Measurements from ENCODE around the gene FAM114A1.
A peak's percentile ranks its signal among the peaks of the same experiment; 100 is the strongest.

Gene FAM114A1

GRCh38 chr4:38964942-38965775, 97.6 kb downstream of the FAM114A1 start:
- no peak for TF ChIP-seq CTCF (IDR thresholded peaks at IDR 0.05; ENCODE audit: insufficient read depth, low read length, missing control alignments)
- CTCF ChIA-PET: interaction anchor here (0.7 to 2.5 kb wide), 3 partner anchors 10 to 75 kb away, joined by 3 to 12 read pairs (median 3); no protein-coding TSS in a partner anchor
- POLR2A ChIA-PET: no interaction called here
- no peak overlapping the region for H3K4me3 ChIP-seq (ENCODE audit: low read depth, low read length)
- no peak for DNase-seq (ENCODE audit: low read depth, low spot score)

DNA sequence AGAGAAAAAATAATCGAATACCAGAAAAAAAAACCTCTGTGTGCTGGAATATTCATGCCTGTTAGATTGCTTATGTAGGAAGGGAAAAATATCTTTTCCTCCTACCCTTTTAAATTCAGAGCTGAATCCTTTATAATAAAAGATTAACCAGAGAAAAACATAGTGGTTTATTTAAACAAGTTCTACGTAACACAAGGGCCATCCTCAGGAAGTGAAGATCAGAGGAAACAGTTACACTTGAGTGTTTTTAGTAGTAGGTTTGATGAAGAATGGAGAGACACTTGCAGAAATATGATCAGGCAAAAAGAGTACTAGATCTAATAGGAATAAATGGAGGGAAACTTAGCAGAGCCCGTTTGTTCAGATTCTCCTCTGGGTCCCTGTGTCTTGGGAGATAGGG, 98.3 kb downstream of the FAM114A1 start:
- no peak overlapping the region for H3K4me3 ChIP-seq (ENCODE audit: low read depth, low read length)
- TF ChIP-seq CTCF (IDR thresholded peaks at IDR 0.05; ENCODE audit: insufficient read depth, low read length, missing control alignments): no peak
- POLR2A ChIA-PET: no interaction called here
- no peak for DNase-seq (ENCODE audit: low read depth, low spot score)
- CTCF ChIA-PET: interaction anchor here (0.6 to 2.5 kb wide), 3 partner anchors 13 to 74 kb away, joined by 3 to 12 read pairs (median 3); no protein-coding TSS in a partner anchor

DNA sequence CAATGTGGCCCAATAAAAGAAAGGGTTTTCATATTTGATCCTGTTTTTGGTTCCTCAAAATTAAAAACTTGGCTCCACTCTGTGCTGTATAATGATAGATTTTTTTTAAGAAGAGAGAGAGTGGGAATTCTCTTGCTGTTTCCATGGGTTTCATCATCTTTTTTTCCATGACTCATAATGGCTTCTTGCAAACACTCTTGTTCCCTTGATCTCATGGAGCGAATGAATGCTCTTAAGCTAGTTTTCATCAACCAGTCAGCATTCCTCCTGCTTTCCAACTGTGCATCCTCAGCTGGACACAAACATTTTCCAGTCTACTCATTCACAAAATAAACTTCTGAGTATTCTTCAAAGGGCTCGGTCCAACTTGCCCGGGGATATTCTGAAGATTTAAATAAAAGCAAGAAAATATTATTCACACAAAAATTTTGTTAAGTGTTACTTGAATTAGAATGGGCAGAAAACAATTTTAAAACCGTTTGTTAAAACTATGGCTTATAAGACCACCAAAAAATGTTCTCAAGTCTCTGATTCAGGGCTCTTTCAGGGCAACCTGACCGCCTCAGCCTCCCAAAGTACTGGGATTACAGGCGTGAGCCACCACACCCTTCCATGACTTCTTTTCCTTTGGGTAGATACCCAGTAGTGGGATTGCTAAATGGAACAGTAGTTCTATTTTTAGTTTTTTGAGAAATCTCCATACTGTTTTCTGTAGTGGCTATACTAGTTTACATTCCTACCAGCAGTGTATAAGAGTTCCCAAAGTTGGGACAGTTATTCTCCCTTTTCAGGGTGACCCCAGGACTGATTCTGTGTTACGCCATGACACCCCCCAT, 99.9 kb downstream of the FAM114A1 start:
- peak; percentile 98 for DNase-seq (ENCODE audit: low read depth, low spot score)
- ChIA-PET POLR2A (no interaction called here), CTCF (interaction anchor here (0.6 kb wide), 1 partner anchor 64 kb away, joined by 3 read pairs; no protein-coding TSS in a partner anchor)
- no peak overlapping the region for H3K4me3 ChIP-seq (ENCODE audit: low read depth, low read length)
- no peak for TF ChIP-seq CTCF (IDR thresholded peaks at IDR 0.05; ENCODE audit: insufficient read depth, low read length, missing control alignments)

- no peak for TF ChIP-seq CTCF (IDR thresholded peaks at IDR 0.05; ENCODE audit: insufficient read depth, low read length, missing control alignments)
- H3K4me3 ChIP-seq (ENCODE audit: low read depth, low read length): no peak overlapping the region
- ChIA-PET CTCF (no interaction called here), POLR2A (no interaction called here)
- no peak for DNase-seq (ENCODE audit: low read depth, low spot score)
These were observed 101.1 kb downstream of the FAM114A1 start for GRCh38 chr4:38968668-38969067.

DNA sequence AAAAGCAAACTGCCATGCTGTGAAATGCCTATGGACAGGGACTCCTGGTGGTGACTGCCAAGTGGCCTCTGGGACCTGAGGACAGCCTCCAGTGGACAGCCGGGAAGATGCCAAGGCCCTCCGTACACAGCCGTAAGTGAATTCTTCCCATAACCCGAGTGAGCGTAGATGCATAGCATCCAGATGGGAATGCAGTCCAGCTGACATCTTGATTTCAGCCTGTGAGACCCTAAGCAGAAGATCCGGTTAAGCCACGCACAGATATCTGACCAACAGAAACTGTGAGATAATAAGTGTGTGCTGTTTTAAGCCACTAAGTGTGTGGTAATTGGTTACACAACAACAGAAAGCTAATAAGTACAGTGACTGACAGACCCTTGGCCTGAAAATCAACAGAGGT, 108.7 kb downstream of the FAM114A1 start:
- POLR2A ChIA-PET: no interaction called here
- CTCF ChIA-PET: interaction anchor here (1.1 kb wide), 1 partner anchor 9 kb away, joined by 3 read pairs; no protein-coding TSS in a partner anchor
- H3K4me3 ChIP-seq (ENCODE audit: low read depth, low read length): no peak overlapping the region
- TF ChIP-seq CTCF (IDR thresholded peaks at IDR 0.05; ENCODE audit: insufficient read depth, low read length, missing control alignments): no peak
- DNase-seq (ENCODE audit: low read depth, low spot score): no peak

GRCh38 chr4:38979081-38979480, 111.5 kb downstream of the FAM114A1 start:
- DNase-seq (ENCODE audit: low read depth, low spot score): no peak
- H3K4me3 ChIP-seq (ENCODE audit: low read depth, low read length): no peak overlapping the region
- ChIA-PET CTCF (interaction anchor here (0.7 kb wide), 1 partner anchor 13 kb away, joined by 3 read pairs; no protein-coding TSS in a partner anchor), POLR2A (no interaction called here)
- TF ChIP-seq CTCF (IDR thresholded peaks at IDR 0.05; ENCODE audit: insufficient read depth, low read length, missing control alignments): no peak
